Upper lobe of left lung (tissue), 4 donors: ENCODE results near the gene BIRC7.
"Not testable (repeated sequence)": the region's sequence is repeated elsewhere in the genome, so short reads cannot be mapped to it uniquely, and the experiment has no call there.

Source experiments
- POLR2A ChIP-seq, 4 donors: fragments of 450-650 bp; IDR thresholded peaks; one replicate each; pipeline ENCODE4 v1.5.1; 2016 to 2017; ENCODE audit warnings: antibody characterized with exemption in 4 of 4, mild to moderate bottlenecking in 2 of 4
- POLR2AphosphoS5 ChIP-seq, 2 donors: sonication (generic); formaldehyde crosslinking; IDR thresholded peaks; one replicate each; pipeline ENCODE4 v1.5.1; 2017; ENCODE audit warnings: antibody characterized with exemption in 2 of 2
- TF ChIP-seq, protein P1 (sequence below), 6 experiments: fragments of 450-650 bp in 4 of 6; fragments of 200-600 bp in 2 of 6; sonication (generic) in 2 of 6; IDR thresholded peaks; one replicate each; pipeline ENCODE4 v1.5.1; 2016 to 2019; ENCODE audit warnings: antibody characterized with exemption in 6 of 6

- not testable (repeated sequence) for TF ChIP-seq POLR2A, POLR2AphosphoS5 (IDR thresholded peaks at IDR 0.05)
- TF ChIP-seq, protein P1, sequence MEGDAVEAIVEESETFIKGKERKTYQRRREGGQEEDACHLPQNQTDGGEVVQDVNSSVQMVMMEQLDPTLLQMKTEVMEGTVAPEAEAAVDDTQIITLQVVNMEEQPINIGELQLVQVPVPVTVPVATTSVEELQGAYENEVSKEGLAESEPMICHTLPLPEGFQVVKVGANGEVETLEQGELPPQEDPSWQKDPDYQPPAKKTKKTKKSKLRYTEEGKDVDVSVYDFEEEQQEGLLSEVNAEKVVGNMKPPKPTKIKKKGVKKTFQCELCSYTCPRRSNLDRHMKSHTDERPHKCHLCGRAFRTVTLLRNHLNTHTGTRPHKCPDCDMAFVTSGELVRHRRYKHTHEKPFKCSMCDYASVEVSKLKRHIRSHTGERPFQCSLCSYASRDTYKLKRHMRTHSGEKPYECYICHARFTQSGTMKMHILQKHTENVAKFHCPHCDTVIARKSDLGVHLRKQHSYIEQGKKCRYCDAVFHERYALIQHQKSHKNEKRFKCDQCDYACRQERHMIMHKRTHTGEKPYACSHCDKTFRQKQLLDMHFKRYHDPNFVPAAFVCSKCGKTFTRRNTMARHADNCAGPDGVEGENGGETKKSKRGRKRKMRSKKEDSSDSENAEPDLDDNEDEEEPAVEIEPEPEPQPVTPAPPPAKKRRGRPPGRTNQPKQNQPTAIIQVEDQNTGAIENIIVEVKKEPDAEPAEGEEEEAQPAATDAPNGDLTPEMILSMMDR (IDR thresholded peaks at IDR 0.05), result not testable (repeated sequence)
Observed at GRCh38 chr20:63221400-63222053, 14.2 kb upstream of the BIRC7 start.
